SK-N-MC (cell line): ENCODE data around the gene RPS19.

Experiments used
- EZH2 ChIP-seq: fragments of 200-600 bp; sonication (generic); IDR thresholded peaks from one replicate; pipeline ENCODE4 v1.6.1; 2017; ENCODE audit warnings: antibody characterized with exemption
- FOXP2 ChIP-seq: optimal IDR thresholded peaks from 2 replicates; pipeline ENCODE3; 2011; ENCODE audit warnings: mild to moderate bottlenecking, moderate library complexity; ENCODE audit not compliant: insufficient read depth; ENCODE audit errors: extremely low read length, control extremely low read depth
- POLR2AphosphoS5 ChIP-seq: IDR thresholded peaks from 2 replicates; pipeline ENCODE4 v1.6.1; 2012; ENCODE audit warnings: mild to moderate bottlenecking, low read depth, low read length, borderline replicate concordance

DNA sequence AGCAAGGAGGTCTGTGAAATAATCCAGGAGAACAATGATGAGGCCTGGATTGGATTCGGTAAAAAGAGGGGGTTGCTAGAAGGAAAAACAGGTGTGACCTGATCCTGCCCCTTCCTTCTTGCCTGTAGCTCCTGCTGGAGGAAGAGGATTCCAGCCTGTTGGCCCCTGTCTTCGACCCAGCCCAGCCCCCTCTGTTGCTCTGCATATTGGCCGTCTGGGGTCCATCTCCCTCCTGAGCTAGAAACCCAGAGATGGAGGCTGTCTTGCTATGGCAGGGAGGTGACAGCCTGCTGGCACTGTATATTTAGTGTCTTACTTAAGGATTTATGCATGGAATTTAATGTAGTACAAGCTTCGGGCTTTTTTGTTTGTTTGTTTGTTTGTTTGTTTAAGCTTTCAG lies 8.6 kb upstream of the RPS19 start:
- TF ChIP-seq POLR2AphosphoS5: no peak
- TF ChIP-seq EZH2: no peak
- no peak for TF ChIP-seq FOXP2
